ENCODE results near the gene SORBS2. TPM values are rescaled to one million over a fixed set of nuclear protein-coding genes. Genes with fewer than 3 reads are reported as not detected.

SORBS2 gene
- total and polyA plus RNA-seq, 2 experiments from 2014 or later = 0.32 to 1.5 TPM

DNA sequence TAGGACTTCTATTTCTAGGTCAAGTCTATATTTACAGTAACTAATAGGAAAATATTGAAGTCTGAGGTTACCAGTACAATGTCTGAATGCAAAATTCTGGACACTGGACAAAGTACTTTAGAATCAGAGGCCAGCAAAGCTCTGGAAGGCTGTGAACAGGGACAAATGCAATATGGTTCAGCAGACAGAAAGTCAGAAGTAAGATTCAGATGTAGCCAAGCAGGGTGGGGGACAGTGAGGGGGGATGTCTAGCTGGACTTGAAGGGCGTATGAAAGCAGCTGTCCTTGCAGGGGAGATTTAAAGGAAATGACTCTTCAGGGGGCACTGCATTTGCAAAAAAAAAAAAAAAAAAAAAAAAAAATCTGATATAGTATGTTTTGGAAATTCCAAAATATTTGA is 2.9 kb downstream of the SORBS2 start:
- DNase-seq = no peak
- in situ Hi-C loops (cut with MboI) = no loop called here
- H3K4me2 ChIP-seq (ENCODE audit: unreplicated experiment) = no peak overlapping the region
- no peaks in the 10 kb centered on the region for H3F3A ChIP-seq (ENCODE audit: insufficient read depth)
- no peaks in the 10 kb centered on the region for H4K20me1 ChIP-seq (ENCODE audit: insufficient read depth)
- no peak overlapping the region for H3K9ac ChIP-seq
- H2AFZ ChIP-seq = no peak overlapping the region
- no peak overlapping the region for H3K4me3 ChIP-seq
- TF ChIP-seq EZH2phosphoT487 (IDR thresholded peaks at IDR 0.05; ENCODE audit: insufficient read depth, low read depth) (no peak), EZH2 (IDR thresholded peaks at IDR 0.05; ENCODE audit: insufficient read depth, poor library complexity, severe bottlenecking) (no peak)
- no peaks in the 10 kb centered on the region for H3K36me3 ChIP-seq (ENCODE audit: low read depth)
- no peaks in the 10 kb centered on the region for H3K9me2 ChIP-seq (ENCODE audit: insufficient read depth)
- H3K4me1 ChIP-seq (ENCODE audit: insufficient read depth) = no peaks in the 10 kb centered on the region
- H3K27me3 ChIP-seq (replicated peaks; ENCODE audit: insufficient read depth) = peaks cover 9% of the 10 kb centered on the region; the same call in 1 of the 2 replicates
- H3K27ac ChIP-seq = no peak overlapping the region
- no peaks in the 10 kb centered on the region for H3K9me3 ChIP-seq (ENCODE audit: low read depth)
- WGBS, 2 experiments (ENCODE audit: low coverage in 1 of 2, low lambda C conversion rate in 2 of 2, missing lambda C conversion rate in 2 of 2) = 69 to 71% methylated on average over 1 of the region's 1 CpG
- H3K79me2 ChIP-seq (ENCODE audit: insufficient read depth) = no peaks in the 10 kb centered on the region

GRCh38 chr4:185805979-185806378 is 6.0 kb downstream of the SORBS2 start:
- H2AFZ ChIP-seq = no peak overlapping the region
- TF ChIP-seq EZH2 (IDR thresholded peaks at IDR 0.05; ENCODE audit: insufficient read depth, poor library complexity, severe bottlenecking) (no peak), EZH2phosphoT487 (IDR thresholded peaks at IDR 0.05; ENCODE audit: insufficient read depth, low read depth) (no peak)
- H3K9me2 ChIP-seq (ENCODE audit: insufficient read depth) = no peaks in the 10 kb centered on the region
- 42 to 43% methylated on average over 4 of the region's 4 CpGs for WGBS, 2 experiments (ENCODE audit: low coverage in 1 of 2, low lambda C conversion rate in 2 of 2, missing lambda C conversion rate in 2 of 2)
- H3K4me3 ChIP-seq = no peak overlapping the region
- no peak overlapping the region for H3K9ac ChIP-seq
- no peaks in the 10 kb centered on the region for H3F3A ChIP-seq (ENCODE audit: insufficient read depth)
- no peaks in the 10 kb centered on the region for H3K36me3 ChIP-seq (ENCODE audit: low read depth)
- H3K4me1 ChIP-seq (ENCODE audit: insufficient read depth) = no peaks in the 10 kb centered on the region
- no peaks in the 10 kb centered on the region for H4K20me1 ChIP-seq (ENCODE audit: insufficient read depth)
- in situ Hi-C loops (cut with MboI) = no loop called here
- no peaks in the 10 kb centered on the region for H3K9me3 ChIP-seq (ENCODE audit: low read depth)
- H3K79me2 ChIP-seq (ENCODE audit: insufficient read depth) = no peaks in the 10 kb centered on the region
- no peak overlapping the region for H3K27ac ChIP-seq
- H3K4me2 ChIP-seq (ENCODE audit: unreplicated experiment) = no peak overlapping the region
- peaks cover 7% of the 10 kb centered on the region; the same call in 1 of the 2 replicates for H3K27me3 ChIP-seq (replicated peaks; ENCODE audit: insufficient read depth)
- DNase-seq = no peak

DNA sequence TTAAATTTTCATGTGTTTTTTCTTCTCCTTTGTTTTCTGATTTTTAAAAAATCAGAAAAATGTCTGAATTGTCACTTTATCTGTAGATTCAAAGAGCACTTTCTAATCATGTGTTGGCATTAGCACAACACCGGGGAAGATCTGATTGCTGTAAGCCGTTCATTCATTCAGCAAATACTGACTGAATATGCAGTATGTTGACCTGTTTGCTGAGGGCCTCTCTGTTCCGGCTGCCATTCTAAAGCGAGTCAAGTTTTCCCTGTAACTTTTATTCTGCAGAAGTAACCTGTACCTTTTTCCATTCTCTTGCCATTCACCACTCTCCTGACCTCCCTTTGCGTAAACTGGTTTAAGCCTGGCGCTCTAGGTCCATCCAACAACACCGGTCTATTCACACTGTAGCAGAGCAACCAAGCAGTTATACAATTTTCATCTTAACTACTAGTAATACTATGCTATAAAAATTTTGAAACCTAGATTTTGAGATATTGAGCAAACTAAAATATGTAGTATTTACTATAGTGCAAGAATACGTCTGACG is 6.7 kb downstream of the SORBS2 start:
- TF ChIP-seq EZH2 (IDR thresholded peaks at IDR 0.05; ENCODE audit: insufficient read depth, poor library complexity, severe bottlenecking) = no peak
- TF ChIP-seq EZH2phosphoT487 (IDR thresholded peaks at IDR 0.05; ENCODE audit: insufficient read depth, low read depth) = no peak
- H4K20me1 ChIP-seq (ENCODE audit: insufficient read depth) = no peaks in the 10 kb centered on the region
- in situ Hi-C loops (cut with MboI) = no loop called here

DNA sequence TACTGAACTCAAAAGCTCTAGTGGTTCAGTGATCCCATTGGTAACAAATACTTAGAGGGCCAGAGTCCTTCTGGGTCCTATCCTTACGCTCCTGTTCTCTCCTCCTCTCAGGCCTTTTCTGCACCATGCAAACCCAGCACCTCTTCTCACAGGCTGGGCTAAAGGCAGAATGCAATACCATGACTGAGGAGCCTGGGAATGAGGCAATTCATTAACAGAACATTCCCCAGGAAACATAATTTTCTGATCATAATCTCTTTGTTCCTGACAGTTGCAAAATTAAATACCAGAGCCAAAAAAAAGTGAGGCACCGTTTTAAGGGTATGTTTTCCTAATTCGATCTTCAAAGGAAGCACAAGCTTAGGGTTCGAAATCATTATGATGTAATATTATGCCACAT is 9.0 kb downstream of the SORBS2 start:
- Histone ChIP-seq H3K79me2 (ENCODE audit: insufficient read depth) (no peaks in the 10 kb centered on the region), H3K9ac (no peak overlapping the region), H2AFZ (no peak overlapping the region), H3K4me2 (ENCODE audit: unreplicated experiment) (no peak overlapping the region), H3F3A (ENCODE audit: insufficient read depth) (no peaks in the 10 kb centered on the region), H3K4me1 (ENCODE audit: insufficient read depth) (no peaks in the 10 kb centered on the region), H3K9me2 (ENCODE audit: insufficient read depth) (no peaks in the 10 kb centered on the region), H4K20me1 (ENCODE audit: insufficient read depth) (no peaks in the 10 kb centered on the region), H3K4me3 (no peak overlapping the region), H3K9me3 (ENCODE audit: low read depth) (no peaks in the 10 kb centered on the region), H3K27me3 (replicated peaks; ENCODE audit: insufficient read depth) (peaks cover 17% of the 10 kb centered on the region; the same call in 1 of the 2 replicates), H3K27ac (no peak overlapping the region), H3K36me3 (ENCODE audit: low read depth) (no peaks in the 10 kb centered on the region)
- DNase-seq = no peak
- in situ Hi-C loops (cut with MboI) = no loop called here
- 17 to 26% methylated on average over 4 of the region's 4 CpGs for WGBS, 2 experiments (ENCODE audit: low coverage in 1 of 2, low lambda C conversion rate in 2 of 2, missing lambda C conversion rate in 2 of 2)
- no peak for TF ChIP-seq EZH2 (IDR thresholded peaks at IDR 0.05; ENCODE audit: insufficient read depth, poor library complexity, severe bottlenecking)
- TF ChIP-seq EZH2phosphoT487 (IDR thresholded peaks at IDR 0.05; ENCODE audit: insufficient read depth, low read depth) = no peak

More for the DNA sequence above, 6.7 kb downstream of the SORBS2 start:
- Histone ChIP-seq H2AFZ (no peak overlapping the region), H3K4me3 (no peak overlapping the region), H3K4me1 (ENCODE audit: insufficient read depth) (no peaks in the 10 kb centered on the region), H3F3A (ENCODE audit: insufficient read depth) (no peaks in the 10 kb centered on the region), H3K27me3 (replicated peaks; ENCODE audit: insufficient read depth) (peaks cover 13% of the 10 kb centered on the region; the same call in 1 of the 2 replicates), H3K36me3 (ENCODE audit: low read depth) (no peaks in the 10 kb centered on the region), H3K79me2 (ENCODE audit: insufficient read depth) (no peaks in the 10 kb centered on the region), H3K9me2 (ENCODE audit: insufficient read depth) (no peaks in the 10 kb centered on the region), H3K9ac (no peak overlapping the region), H3K4me2 (ENCODE audit: unreplicated experiment) (no peak overlapping the region), H3K27ac (no peak overlapping the region), H3K9me3 (ENCODE audit: low read depth) (no peaks in the 10 kb centered on the region)
- 86 to 88% methylated on average over 9 of the region's 9 CpGs for WGBS, 2 experiments (ENCODE audit: low coverage in 1 of 2, low lambda C conversion rate in 2 of 2, missing lambda C conversion rate in 2 of 2)
- DNase-seq = no peak

Data from GM23248 (cell line).